HG03571 (cell line): ENCODE data around the gene SRSF3.

Experiments used
- ATAC-seq: cut with Tn5 transposase; IDR thresholded peaks from one replicate; pipeline ENCODE4 v1.9.1; 2021; ENCODE audit not compliant: unreplicated experiment

The SRSF3 gene

DNA sequence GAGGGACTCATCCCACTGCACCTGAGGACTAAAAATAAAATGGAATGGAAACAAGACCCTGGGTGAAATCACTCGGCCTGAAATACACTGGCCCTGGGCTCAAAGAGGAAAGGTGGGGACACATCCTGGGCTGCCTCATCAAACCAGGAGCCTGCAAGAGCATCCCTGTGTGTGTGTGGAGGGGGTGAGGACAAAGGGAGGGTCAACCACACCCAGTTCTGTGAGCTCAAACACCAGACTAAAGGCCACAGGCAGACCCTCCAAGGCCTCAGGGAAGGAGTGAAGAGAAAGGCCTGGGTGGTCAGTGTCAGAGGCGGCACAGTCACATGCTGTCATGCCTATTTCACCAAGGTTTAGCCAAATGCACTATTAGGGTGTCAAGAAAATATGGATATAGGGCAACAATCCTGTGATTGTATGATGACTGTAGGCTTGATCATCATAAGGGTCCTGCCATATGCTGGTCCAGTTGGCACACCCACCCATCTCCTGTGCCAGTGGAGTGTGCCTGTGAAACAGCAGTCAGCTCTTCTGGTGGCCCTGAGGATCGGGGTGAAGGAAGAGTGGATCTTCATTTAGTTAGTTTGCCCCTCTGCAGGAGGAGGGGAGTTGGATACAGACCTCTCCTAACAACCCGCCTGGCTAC, 28.9 kb downstream of the SRSF3 start:
- no peak for ATAC-seq

DNA sequence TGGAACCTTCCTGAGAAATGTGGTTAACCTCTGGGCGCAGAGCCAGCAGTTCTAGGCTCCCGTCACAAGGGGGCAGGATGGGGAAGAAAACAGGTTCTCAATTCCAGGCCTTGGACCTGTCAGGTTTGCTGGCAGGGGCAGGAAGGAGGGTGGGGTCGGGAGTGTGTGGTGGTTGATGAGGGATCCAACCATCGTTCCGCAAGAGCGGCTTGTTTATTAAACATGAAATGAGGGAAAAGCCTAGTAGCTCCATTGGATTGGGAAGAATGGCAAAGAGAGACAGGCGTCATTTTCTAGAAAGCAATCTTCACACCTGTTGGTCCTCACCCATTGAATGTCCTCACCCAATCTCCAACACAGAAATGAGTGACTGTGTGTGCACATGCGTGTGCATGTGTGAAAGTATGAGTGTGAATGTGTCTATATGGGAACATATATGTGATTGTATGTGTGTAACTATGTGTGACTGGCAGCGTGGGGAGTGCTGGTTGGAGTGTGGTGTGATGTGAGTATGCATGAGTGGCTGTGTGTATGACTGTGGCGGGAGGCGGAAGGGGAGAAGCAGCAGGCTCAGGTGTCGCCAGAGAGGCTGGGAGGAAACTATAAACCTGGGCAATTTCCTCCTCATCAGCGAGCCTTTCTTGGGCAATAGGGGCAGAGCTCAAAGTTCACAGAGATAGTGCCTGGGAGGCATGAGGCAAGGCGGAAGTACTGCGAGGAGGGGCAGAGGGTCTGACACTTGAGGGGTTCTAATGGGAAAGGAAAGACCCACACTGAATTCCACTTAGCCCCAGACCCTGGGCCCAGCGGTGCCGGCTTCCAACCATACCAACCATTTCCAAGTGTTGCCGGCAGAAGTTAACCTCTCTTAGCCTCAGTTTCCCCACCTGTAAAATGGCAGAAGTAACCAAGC, 29.6 kb downstream of the SRSF3 start:
- no peak for ATAC-seq

DNA sequence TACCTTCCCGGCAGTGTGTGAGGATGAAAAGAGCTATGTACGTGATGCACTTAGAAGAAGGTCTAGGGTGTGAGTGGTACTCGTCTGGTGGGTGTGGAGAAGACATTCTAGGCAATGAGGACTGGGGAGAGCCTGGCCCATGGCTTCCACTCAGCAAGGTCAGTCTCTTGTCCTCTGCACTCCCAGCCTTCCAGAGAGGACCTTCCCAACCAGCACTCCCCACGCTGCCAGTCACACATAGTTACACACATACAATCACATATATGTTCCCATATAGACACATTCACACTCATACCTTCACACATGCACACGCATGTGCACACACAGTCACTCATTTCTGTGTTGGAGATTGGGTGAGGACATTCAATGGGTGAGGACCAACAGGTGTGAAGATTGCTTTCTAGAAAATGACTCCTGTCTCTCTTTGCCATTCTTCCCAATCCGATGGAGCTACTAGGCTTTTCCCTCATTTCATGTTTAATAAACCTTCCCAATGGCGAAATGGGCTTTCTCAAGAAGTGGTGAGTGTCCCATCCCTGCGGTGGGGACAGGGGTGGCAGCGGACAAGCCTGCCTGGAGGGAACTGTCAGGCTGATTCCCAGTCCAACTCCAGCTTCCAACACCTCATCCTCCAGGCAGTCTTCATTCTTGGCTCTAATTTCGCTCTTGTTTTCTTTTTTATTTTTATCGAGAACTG, 30.4 kb downstream of the SRSF3 start:
- ATAC-seq: no peak

DNA sequence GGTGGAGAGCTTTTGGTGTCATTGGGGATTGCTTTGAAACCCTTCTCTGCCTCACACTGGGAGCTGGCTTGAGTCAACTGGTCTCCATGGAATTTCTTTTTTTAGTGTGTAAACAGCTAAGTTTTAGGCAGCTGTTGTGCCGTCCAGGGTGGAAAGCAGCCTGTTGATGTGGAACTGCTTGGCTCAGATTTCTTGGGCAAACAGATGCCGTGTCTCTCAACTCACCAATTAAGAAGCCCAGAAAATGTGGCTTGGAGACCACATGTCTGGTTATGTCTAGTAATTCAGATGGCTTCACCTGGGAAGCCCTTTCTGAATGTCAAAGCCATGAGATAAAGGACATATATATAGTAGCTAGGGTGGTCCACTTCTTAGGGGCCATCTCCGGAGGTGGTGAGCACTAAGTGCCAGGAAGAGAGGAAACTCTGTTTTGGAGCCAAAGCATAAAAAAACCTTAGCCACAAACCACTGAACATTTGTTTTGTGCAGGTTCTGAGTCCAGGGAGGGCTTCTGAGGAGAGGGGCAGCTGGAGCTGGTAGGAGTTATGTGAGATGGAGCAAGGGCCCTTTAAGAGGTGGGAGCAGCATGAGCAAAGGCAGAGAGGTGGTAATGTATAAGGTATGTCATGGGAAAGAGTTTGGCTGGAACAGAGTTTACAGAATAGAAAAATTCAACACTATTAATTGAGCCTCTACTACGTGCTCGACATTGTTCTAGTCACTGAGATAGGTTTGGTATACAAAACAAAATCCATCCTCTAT, 31.2 kb downstream of the SRSF3 start:
- no peak for ATAC-seq

DNA sequence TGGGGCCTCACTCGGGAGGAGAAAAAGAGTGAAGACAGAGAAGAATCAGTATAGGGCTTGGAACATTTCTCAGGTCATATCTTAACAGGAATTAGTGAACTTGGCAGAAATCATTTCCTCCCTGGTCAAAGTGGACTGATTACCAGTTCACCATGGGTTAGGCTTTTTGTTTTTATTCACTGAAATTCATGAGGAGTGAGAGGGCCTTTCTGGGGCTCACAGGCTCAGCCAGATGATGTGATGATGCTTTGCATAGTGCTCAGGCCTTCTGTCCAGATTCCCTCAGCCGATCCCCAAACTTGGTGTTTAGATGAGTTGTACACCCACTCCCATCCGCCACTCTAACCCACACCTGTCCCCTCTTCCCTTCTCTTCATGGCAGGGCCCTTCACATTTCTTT, 32.5 kb downstream of the SRSF3 start:
- no peak for ATAC-seq

DNA sequence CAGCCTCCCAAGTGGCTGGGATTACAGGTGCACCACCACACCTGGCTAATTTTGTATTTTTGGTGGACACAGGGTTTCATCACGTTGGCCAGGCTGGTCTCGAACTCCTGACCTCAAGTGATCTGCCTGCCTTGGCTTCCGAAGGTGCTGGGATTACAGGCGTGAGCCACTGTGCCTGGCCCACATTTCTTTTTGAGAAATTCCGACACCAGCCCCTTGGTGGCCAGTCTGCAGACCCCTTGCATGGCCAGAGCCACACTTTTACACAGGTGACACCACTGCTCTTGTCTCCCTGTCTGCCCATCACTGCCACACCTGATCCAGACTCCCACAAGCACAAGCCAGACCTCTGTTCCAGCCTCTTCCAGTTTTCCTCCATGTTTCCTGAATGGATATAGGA, 33.0 kb downstream of the SRSF3 start:
- ATAC-seq: no peak

DNA sequence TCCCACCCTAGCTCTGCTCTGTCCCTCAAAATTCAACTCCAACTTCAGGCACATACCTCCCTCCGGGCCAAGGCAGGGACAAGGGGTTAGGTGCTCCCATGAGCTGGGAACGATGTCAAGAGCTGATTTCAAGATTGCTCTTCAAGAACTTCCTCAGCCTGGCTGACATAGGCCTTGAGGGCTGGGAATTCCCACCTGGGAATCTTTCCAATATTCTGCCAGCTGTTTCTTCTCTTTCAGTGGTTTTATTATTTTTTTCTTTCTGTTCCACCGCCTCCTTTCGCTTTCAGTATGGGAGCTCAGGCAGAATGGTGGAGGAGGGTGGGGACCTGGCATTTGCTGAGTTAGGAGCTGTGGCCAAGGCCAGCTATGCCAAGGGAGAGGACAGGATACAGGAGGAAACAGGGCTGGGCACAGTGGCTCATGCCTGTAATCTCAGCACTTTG, 33.7 kb downstream of the SRSF3 start:
- ATAC-seq: no peak

DNA sequence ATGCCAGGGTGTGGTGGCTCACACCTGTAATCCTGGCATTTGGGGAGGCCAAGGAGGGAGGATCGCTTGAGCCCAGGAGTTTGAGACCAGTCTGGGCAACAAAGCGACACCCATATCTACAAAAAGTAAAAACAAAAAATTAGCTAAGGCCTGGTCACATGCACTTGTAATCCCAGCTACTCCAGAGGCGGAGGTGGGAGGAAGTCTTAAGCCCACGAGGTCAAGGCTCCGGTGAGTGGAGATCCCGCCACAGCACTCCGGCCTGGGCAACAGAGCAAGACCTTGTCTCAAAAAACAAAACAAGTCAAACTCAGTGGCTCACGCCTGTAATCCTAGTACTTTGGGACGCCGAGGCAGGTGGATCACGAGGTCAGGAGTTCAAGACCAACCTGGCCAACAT, 35.6 kb downstream of the SRSF3 start:
- ATAC-seq: no peak

DNA sequence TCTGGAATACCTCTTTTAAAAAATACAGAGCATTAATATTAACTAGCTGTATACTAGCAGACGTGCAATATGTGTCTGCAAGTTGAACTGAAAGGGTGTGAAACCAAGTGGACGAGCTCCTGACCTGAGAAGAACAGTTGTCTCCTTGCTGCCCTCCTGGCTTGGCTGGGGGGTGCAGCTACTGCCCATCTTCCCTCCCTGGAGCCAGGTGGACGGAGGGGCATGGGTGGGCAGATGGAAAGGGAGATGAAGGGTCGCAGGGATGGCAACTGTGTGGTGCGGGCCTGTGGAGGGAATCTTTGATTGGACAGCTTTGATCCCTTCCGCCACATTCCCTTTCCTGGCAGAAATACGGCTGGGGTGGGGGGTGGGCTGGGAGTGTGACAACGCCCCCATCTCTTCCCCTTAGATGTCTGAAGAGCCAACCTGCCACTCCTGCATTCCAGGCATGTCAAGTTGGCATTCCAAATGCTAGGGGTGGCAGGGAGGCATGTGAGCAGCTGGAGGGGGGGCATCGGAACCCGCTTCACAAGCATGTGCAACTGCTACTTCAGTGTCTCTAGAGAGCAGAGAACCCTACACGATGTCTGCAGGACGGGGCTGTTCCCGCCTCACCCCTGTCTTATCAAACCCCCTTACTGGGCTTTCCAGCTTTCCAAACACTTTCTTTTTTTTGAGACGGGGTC, 37.3 kb downstream of the SRSF3 start:
- no peak for ATAC-seq

DNA sequence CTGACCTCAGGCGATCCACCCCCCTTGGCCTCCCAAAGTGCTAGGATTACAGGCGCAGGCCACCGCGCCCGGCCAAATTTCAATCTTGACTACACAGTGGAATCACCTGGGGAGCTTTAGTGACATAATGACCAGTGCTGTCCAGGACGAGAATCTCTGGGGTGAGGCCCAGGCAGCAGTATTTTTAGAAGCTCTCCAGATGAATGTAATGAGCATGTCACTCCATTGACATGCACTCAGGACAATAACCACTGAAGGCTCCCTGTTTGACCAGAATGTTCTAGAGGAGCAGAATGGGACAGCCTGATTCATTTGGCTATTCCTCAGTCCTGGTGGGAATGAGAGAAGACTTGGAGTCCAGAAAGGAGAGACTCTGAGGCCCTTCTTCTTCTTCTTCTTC, 39.2 kb downstream of the SRSF3 start:
- no peak for ATAC-seq

DNA sequence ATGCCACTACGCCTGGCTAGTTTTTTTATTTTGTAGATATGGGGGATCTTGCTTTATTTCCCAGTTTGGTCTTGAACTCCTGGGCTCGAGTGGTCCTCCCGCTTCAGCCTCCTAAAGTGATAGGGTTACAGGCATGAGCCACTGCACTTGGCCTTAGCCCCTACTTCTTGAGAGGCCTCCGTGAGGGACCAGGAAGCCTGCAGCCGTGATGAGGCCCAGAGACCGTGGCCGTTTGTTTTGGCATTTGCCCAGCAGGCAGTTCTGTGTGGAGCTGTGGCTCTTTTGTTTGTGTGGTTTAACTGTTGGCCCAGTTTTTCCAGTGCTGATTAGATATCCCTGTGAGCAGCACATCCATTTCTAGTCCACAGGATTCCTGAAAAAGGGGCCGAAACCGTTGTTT, 39.8 kb downstream of the SRSF3 start:
- ATAC-seq: no peak

DNA sequence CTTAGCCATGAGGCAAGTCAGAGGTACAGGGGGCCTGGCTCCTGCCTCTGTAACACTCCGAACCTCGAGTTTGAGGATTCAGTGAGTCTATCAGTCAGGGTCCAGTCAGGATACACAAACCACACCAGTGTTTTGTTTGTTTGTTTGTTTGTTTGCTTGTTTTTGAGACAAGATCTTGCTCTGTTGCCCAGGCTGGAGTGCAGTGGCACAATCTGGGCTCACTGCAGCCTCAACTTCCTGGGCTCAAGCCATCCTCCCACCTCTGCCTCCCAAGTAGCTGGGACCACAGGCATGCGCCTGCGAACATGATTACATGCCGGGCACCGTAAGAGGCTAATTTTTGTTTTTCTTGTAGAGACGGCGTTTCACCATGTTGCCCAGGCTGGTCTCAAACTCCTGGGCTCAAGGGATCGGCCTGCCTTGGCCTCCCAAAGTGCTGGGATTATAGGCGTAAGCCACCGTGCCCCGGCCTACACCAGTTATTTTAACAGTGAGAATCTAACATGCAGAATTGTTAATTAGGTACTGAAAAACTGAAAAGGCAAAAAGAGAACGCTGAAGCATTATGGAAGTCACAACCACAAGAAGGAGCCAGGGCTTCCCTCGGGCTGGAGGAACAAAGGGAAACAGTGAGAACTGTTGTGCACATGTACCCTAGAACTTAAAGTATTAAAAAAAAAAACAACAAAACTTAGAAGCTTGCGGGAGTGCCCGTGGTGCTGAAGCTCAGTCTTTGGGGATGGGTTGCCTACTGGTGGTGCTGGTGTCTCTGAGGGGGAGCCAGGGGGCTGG, 40.4 kb downstream of the SRSF3 start:
- no peak for ATAC-seq

DNA sequence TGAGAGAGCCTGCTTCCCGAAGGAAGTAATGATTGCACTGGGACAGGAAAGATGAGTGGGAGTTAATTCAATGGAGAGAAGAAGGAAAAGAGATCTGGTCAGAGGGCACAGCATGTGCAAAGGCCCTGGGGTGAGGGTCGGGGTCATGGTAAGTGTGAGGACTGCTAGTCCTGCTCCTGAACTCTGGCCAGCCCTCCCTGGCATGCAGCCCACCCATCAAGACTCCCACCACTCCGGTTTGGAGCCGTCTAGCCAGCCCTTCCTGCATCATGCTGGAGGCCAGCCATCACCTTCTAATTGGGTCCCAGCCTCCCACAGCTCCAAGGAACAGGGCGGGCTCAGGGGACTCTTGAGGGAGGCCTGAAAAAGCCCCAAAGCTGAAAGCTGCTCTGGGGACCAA, 42.1 kb downstream of the SRSF3 start:
- ATAC-seq: no peak

DNA sequence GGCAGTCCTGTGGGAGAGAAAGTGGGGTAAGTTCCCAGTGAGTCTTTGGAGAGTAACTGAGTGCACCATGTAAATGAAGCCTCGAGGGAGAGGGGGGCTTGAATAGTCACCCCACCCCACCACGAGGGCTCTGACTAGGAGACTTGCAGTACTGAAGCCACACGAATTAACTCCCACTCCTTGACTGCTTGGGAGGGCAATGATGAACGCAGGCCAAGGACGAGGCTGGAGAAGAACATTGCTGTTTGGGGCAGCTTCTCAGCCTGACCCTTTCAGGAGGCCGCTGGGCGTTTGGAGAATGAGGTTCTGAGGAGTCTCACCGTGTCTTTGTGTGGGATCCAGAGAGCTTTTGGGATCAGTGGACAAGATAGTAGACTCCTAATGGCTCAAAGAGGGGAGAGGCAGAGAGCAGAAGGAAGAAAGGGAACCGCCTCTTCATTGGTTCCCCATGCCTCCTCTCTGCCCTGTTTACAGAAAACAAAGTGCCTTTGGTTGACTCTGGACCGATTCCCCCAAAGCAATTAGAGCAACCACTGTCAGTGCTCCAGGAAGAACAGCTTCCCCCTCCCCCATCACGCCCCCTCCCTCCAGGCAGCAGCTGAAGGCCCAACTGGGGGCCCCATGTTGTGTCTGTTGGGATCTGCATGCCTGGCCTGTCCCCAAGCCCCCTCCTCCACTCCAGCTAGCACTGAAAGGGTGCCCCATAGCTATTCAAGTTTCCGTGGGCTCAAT, 42.7 kb downstream of the SRSF3 start:
- no peak for ATAC-seq

DNA sequence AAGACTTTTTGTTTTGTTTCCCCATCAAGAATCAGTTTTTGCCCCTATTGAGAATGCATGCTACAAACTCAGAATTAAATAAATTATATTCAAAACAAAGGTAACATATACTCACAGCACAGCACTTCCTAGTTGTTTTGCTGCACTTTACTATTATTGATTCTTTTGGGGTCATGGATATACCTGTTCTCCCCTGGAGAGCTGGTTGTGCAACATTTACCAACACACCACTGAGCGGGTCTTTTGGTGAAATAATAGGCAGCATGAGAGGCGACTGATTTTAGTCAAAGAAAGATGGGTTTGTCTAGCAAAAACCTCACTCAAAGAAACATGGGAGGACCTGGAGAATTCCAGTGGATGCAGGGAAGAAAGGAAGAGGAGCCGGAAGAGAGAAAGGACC, 44.4 kb downstream of the SRSF3 start:
- ATAC-seq: no peak

DNA sequence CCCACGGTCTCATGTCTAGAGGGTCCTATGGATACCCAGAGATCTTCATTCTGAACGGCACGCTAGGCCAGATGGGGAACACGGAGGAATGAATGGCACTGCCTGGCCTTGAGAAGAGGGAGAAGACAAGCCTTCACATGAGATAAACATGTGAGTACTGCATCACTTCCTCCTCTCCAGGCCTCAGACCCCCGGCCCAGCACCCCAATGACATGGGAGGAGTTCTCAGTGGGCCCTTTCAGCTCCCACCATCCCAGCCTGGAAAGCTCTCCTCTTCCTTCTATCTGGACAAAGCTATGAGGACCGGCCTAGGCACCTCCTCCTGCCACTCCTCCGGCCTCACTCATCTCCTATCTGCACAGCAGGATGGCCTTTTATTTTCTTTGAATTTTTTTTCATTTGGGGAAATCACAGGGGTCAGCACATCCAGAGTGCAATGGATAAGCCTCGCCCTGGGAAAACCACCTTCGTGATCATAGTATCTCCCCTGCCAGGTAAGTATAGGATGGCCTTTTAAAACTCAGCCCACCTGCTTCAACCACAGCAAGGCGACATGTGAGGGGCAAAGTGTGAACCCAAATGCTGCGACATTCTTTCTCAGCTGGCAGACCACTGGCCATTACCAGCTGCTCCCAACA, 45.1 kb downstream of the SRSF3 start:
- ATAC-seq: no peak

DNA sequence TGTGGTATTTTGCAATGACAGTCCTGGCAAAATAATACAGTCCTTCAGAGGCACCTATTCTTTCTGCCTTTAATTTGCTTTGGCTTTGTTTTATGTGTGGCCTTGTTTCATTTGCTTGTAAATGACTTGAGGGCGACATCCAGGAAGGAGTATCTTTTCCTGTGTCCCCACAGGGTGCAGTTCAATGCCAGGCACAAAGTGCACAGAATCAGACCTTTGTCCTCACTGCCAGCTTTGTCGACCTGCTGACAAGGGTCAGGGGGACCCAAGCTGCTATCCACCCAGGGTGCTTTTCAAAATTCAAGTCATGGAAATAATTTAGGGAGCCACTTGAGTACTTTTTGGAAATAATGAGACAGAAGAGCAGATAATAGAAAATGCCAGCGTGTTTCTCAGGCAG, 47.4 kb downstream of the SRSF3 start:
- ATAC-seq: no peak

DNA sequence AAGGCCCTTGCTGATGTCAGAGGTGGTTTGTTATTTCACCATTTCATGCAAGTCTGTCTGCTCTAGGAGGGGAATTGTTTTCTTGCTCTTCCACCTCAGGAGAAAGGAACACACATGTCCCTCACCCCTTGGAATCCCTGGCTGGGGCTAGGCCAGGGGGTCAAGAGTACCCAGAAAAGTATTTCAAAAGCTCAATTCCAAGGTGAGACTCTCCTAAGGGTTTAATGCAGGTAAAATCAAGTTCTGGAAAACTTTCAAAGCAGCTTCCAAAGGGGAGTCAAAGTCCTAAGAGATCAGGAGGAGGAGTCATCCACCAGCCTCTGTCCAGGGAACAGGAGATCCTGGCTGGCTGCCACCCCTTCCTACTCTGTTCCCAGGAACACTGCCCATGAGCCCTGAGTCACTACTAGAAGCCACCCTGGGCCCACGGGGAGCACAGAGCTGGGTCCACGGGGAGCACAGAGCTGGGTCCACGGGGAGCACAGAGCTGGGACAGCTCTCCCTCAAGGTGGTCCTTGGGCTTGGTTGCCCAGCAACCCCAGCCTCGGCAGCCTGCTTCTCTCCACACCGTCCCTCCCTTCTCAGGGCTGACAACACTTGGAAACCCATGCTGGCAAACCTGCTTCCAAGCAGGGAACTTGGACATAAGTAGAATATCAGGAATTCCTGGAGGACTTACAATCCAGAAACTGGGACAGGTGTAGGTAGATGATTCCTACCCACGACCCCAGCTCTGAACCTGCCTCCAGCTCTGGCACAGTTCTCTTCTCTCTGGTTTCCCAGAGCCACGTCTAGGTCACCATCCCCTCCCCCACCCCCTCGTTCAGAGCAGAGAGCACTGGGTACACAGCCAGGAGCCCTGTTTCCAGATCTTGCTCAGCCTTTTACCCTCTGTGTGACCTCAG, 49.0 kb downstream of the SRSF3 start:
- no peak for ATAC-seq
